Coronary artery (tissue), 2 donors: Measurements from ENCODE around the gene TUT1.
"Not testable (repeated sequence)": the region's sequence is repeated elsewhere in the genome, so short reads cannot be mapped to it uniquely, and the experiment has no call there.

Source experiments
- DNase-seq: peaks from one replicate; pipeline ENCODE4 v3.0.0-alpha.2; 2017; ENCODE audit warnings: low spot score
- H3K27ac ChIP-seq, 2 donors: fragments of 200-600 bp; sonication (generic); one replicate each; pipeline ENCODE4 v1.5.1; 2016 to 2019
- H3K4me3 ChIP-seq: fragments of 200-600 bp; sonication (generic); 2 replicates; pipeline ENCODE4 v1.5.1; 2016; ENCODE audit warnings: mild to moderate bottlenecking, moderate library complexity
- TF ChIP-seq, protein P1 (sequence below): fragments of 200-600 bp; sonication (generic); IDR thresholded peaks from one replicate; pipeline ENCODE4 v1.5.1; 2019; ENCODE audit warnings: antibody characterized with exemption

TUT1 gene

DNA sequence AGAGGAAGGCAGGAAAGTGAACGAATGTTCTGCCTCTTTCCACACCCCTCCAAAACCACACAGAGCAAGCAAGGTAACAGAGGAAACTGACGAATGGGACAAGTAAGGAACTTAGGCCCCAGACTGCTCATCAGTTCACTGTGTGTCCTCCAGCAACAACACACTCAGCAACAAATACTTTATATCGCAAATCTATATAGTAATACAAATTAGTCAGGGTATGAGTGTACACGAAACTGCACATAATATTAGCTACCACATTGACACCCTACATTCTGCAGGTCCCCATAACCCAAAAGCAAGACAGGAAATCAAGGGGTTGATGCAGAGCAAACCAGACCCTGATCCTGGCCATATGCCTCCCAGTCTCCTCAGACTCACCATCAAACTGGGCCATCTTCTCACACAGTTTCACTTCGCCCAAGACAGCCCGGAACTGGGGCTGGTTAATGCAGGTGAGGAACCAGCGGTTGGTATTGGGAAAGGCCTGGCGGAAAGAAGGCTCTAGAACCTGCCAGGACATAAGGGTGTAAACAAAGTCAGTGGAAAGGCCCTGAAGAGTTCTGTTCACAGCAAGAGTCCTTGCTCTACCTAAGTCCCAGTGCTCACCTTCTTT lies 24.2 kb downstream of the TUT1 start:
- H3K4me3 ChIP-seq: no peak overlapping the region
- no peak for DNase-seq
- TF ChIP-seq, protein P1, sequence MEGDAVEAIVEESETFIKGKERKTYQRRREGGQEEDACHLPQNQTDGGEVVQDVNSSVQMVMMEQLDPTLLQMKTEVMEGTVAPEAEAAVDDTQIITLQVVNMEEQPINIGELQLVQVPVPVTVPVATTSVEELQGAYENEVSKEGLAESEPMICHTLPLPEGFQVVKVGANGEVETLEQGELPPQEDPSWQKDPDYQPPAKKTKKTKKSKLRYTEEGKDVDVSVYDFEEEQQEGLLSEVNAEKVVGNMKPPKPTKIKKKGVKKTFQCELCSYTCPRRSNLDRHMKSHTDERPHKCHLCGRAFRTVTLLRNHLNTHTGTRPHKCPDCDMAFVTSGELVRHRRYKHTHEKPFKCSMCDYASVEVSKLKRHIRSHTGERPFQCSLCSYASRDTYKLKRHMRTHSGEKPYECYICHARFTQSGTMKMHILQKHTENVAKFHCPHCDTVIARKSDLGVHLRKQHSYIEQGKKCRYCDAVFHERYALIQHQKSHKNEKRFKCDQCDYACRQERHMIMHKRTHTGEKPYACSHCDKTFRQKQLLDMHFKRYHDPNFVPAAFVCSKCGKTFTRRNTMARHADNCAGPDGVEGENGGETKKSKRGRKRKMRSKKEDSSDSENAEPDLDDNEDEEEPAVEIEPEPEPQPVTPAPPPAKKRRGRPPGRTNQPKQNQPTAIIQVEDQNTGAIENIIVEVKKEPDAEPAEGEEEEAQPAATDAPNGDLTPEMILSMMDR: no peak
- no peak overlapping the region for H3K27ac ChIP-seq

GRCh38 chr11:62566247-62566646 lies 25.1 kb downstream of the TUT1 start:
- Histone ChIP-seq H3K4me3 (no peak overlapping the region), H3K27ac (no peak overlapping the region)
- TF ChIP-seq, protein P1: no peak
- no peak for DNase-seq

- no peak for DNase-seq
- TF ChIP-seq, protein P1: no peak
- Histone ChIP-seq H3K4me3 (no peak overlapping the region), H3K27ac (no peak overlapping the region)
Measured at GRCh38 chr11:62565100-62565802, 26.1 kb downstream of the TUT1 start.

DNA sequence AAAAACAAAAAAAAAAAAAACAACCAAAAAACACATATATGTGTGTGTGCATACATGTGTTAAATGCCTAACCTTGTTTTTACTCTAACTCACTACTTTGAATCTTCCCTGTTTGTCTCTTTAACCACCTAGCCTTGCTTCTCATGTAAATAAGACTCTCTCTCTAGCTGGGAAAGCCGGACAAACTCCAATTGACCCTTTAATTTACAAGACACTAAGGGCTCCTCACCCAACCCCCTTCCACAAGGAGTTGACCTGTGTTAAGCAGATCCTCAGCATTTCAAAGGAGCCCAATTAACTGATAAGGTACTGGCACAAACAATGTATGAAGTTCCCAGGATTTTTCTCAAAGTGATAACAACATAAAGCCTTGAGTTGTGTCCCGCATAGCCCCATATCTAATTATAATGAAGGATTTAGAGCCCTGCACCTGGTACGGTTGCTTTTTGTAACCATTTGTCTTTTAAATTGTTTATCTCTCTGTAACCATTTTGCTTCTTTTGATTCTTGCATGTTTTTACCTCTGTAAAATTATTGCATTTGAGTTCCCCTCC lies 29.6 kb downstream of the TUT1 start:
- H3K27ac ChIP-seq: peak overlapping the region in 1 of 2 donors; percentile 45
- not testable (repeated sequence) for H3K4me3 ChIP-seq

DNA sequence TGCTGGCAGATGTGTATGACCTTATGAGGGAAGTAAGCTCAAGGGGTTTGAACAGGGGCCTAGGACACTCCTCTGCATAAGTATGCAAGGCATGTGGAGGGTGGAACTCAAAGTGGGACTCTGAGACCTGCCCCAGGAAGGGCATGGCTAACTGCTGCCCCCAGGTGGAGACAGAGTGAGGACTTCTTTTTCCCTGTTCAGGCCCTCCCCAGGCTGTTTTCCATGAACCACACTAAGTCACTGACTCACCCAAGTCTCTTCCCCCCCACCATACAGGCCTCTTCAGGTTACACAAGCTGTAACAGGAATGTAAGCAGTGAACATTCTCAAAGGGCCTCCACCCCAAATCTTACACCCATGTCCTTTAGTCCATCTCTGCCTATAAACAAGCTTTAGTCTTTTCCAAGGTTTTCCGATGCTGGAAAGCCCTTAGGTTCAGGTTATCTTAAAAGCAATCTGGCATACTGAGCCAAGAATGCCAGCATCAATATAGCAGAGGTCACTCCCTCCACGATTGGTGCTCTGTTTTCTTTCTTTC lies 30.7 kb downstream of the TUT1 start:
- peak; percentile 96 for DNase-seq
- TF ChIP-seq, protein P1: peak; percentile 73
- Histone ChIP-seq H3K27ac (peak overlapping the region; percentile 73 to 93), H3K4me3 (no peak overlapping the region)

More for the DNA sequence above, 29.6 kb downstream of the TUT1 start:
- DNase-seq: not testable (repeated sequence)

- not testable (repeated sequence) for H3K4me3 ChIP-seq, DNase-seq
- H3K27ac ChIP-seq: peak overlapping the region; percentile 73 to 93
Measured at GRCh38 chr11:62559626-62560025, 31.7 kb downstream of the TUT1 start.

DNA sequence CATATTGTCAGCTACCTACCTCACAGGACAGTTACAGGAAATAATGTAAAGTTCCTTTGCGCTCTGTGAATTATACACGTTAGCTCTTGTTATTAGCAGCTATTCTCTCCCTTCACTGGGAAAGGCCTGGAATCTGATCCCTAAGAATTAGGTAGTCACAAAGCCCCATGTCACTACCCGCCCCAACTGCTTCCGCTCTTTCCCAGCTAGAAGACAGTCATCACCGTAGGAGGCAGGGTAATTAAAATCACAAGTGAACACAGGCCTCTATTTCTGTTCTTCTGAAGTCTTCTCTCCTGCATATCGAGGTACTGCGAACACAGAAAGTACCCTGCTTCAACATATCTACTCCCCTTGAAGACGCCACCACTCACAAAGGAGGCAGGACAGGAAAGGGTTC lies 32.1 kb downstream of the TUT1 start:
- Histone ChIP-seq H3K4me3 (no peak overlapping the region), H3K27ac (peak overlapping the region in 1 of 2 donors; percentile 93)
- TF ChIP-seq, protein P1: no peak

GRCh38 chr11:62558669-62559068 lies 32.7 kb downstream of the TUT1 start:
- H3K4me3 ChIP-seq: no peak overlapping the region
- H3K27ac ChIP-seq: no peak overlapping the region
- no peak for DNase-seq
- TF ChIP-seq, protein P1: no peak

More for the DNA sequence above, 32.1 kb downstream of the TUT1 start:
- DNase-seq: no peak
